ENCODE measurements around the gene ATXN1L. TPM values are rescaled to one million over a fixed set of nuclear protein-coding genes. Genes with fewer than 3 reads are reported as not detected.

The ATXN1L gene
- total RNA-seq, 3 donors from 2014 or later (not counting 1 experiment from before 2014, with no cell fraction given), result 59.7 to 66.9 (median 59.8) TPM

GRCh38 chr16:71846431-71846830, 655 bp downstream of the ATXN1L start:
- DNase-seq, result peak in 1 of 2 donors; percentile 40
- no peaks in the 10 kb centered on the region for H3K9me3 Mint-ChIP-seq
- Histone ChIP-seq H3K36me3 (ENCODE audit: control insufficient read depth, insufficient read depth, low read length) (peaks cover 30% of the 10 kb centered on the region), H3K9me3 (ENCODE audit: control insufficient read depth, insufficient read depth, low read length) (no peaks in the 10 kb centered on the region), H3K4me3 (ENCODE audit: low read length) (peak overlapping the region; percentile 89), H3K4me1 (ENCODE audit: control insufficient read depth, insufficient read depth, low read length) (peaks cover 13% of the 10 kb centered on the region), H3K27ac (ENCODE audit: low read length) (peak overlapping the region; percentile 78), H3K27me3 (ENCODE audit: control insufficient read depth, insufficient read depth, low read length) (no peaks in the 10 kb centered on the region)
- H3K4me1 Mint-ChIP-seq, result peaks cover 30 to 38% of the 10 kb centered on the region in 2 donors
- no peaks in the 10 kb centered on the region for H3K27me3 Mint-ChIP-seq (ENCODE audit: low read depth in 2 of 2)
- H3K27ac Mint-ChIP-seq, result peak overlapping the region; percentile 94 to 97
- peaks cover 7% of the 10 kb centered on the region for H3K36me3 Mint-ChIP-seq
- H3K4me3 Mint-ChIP-seq, result peak overlapping the region; percentile 94
- 1% methylated on average over 20 of the region's 20 CpGs for WGBS (ENCODE audit: insufficient coverage)
- no peak for ATAC-seq
- no peak for TF ChIP-seq CTCF (IDR thresholded peaks at IDR 0.05)
- intact Hi-C loops (cut with micrococcal nuclease), result loop anchor here (5.0 kb wide), 2 partner anchors 36 to 51 kb away; partner anchors contain the start of genes IST1 and ZNF821

DNA sequence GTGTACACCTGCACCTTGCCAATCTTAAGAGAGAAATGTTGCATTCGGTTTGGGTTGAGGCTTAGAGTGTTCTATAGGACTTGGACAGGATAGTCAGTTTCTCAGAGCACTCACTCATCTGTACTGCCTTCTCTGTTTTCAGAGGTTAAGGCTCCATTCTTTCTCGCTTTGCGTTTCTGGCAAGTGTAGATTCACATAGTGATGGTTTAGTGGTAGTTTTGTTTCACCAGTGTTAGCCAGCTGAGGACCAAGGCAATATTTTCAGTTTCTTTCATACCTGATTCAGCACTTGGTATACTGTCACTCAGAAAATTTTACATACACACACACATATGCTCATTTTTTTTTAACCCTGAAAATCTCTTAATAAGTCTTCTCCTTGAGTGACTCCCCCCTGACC, 1.3 kb downstream of the ATXN1L start:
- peaks cover 35% of the 10 kb centered on the region for H3K36me3 ChIP-seq (ENCODE audit: control insufficient read depth, insufficient read depth, low read length)
- peaks cover 7% of the 10 kb centered on the region for H3K36me3 Mint-ChIP-seq
- peak overlapping the region; percentile 94 to 97 for H3K27ac Mint-ChIP-seq
- no peak overlapping the region for H3K4me3 ChIP-seq (ENCODE audit: low read length)
- intact Hi-C loops (cut with micrococcal nuclease), result loop anchor here (5.0 kb wide), 2 partner anchors 35 to 50 kb away; partner anchors contain the start of genes IST1 and ZNF821
- no peaks in the 10 kb centered on the region for H3K27me3 Mint-ChIP-seq (ENCODE audit: low read depth in 2 of 2)
- H3K4me1 ChIP-seq (ENCODE audit: control insufficient read depth, insufficient read depth, low read length), result peaks cover 13% of the 10 kb centered on the region
- no peaks in the 10 kb centered on the region for H3K27me3 ChIP-seq (ENCODE audit: control insufficient read depth, insufficient read depth, low read length)
- no peak for TF ChIP-seq CTCF (IDR thresholded peaks at IDR 0.05)
- H3K27ac ChIP-seq (ENCODE audit: low read length), result no peak overlapping the region
- ATAC-seq (no peak), DNase-seq (no peak)
- peak overlapping the region; percentile 94 for H3K4me3 Mint-ChIP-seq
- WGBS (ENCODE audit: insufficient coverage), result 79% methylated on average over 3 of the region's 3 CpGs
- no peaks in the 10 kb centered on the region for H3K9me3 Mint-ChIP-seq
- no peaks in the 10 kb centered on the region for H3K9me3 ChIP-seq (ENCODE audit: control insufficient read depth, insufficient read depth, low read length)
- H3K4me1 Mint-ChIP-seq, result peaks cover 30 to 45% of the 10 kb centered on the region in 2 donors

DNA sequence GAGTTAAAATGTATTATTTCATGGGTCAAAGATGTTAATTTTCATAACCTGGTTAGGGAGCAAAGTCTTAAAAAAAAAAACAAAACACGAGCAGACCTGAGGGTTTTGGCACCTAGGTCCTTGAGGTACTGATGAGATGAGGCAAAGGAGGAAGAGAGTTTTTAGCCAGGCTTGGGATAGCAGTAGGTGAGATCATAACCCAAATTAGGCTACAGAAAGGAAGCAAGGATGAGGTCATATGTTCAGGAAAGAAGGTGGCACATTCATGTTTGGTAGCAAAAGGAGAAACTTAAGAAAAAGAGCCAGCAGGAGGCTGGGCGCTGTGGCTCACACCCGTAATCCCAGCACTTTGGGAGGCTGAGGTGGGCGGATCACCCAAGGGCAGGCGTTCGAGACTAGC, 2.8 kb downstream of the ATXN1L start:
- Mint-ChIP-seq H3K27me3 (ENCODE audit: low read depth in 2 of 2) (no peaks in the 10 kb centered on the region), H3K4me3 (no peak overlapping the region), H3K4me1 (peaks cover 30 to 50% of the 10 kb centered on the region in 2 donors), H3K36me3 (peaks cover 7% of the 10 kb centered on the region), H3K9me3 (no peaks in the 10 kb centered on the region), H3K27ac (peak overlapping the region; percentile 1 to 2)
- ATAC-seq, result no peak
- intact Hi-C loops (cut with micrococcal nuclease), result loop anchor here (5.0 kb wide), 2 partner anchors 34 to 49 kb away; partner anchors contain the start of genes IST1 and ZNF821
- Histone ChIP-seq H3K27ac (ENCODE audit: low read length) (no peak overlapping the region), H3K27me3 (ENCODE audit: control insufficient read depth, insufficient read depth, low read length) (no peaks in the 10 kb centered on the region), H3K36me3 (ENCODE audit: control insufficient read depth, insufficient read depth, low read length) (peaks cover 40% of the 10 kb centered on the region), H3K4me1 (ENCODE audit: control insufficient read depth, insufficient read depth, low read length) (peaks cover 16% of the 10 kb centered on the region), H3K9me3 (ENCODE audit: control insufficient read depth, insufficient read depth, low read length) (no peaks in the 10 kb centered on the region), H3K4me3 (ENCODE audit: low read length) (no peak overlapping the region)
- no peak for DNase-seq
- 88% methylated on average over 6 of the region's 6 CpGs for WGBS (ENCODE audit: insufficient coverage)
- no peak for TF ChIP-seq CTCF (IDR thresholded peaks at IDR 0.05)

GRCh38 chr16:71851746-71852145, 6.0 kb downstream of the ATXN1L start:
- no peak overlapping the region for H3K27ac ChIP-seq (ENCODE audit: low read length)
- H3K27me3 ChIP-seq (ENCODE audit: control insufficient read depth, insufficient read depth, low read length), result no peaks in the 10 kb centered on the region
- peaks cover 45% of the 10 kb centered on the region for H3K36me3 ChIP-seq (ENCODE audit: control insufficient read depth, insufficient read depth, low read length)
- Mint-ChIP-seq H3K27ac (no peak overlapping the region), H3K27me3 (ENCODE audit: low read depth in 2 of 2) (no peaks in the 10 kb centered on the region), H3K4me1 (peaks cover 46 to 66% of the 10 kb centered on the region in 2 donors), H3K4me3 (no peak overlapping the region), H3K9me3 (no peaks in the 10 kb centered on the region), H3K36me3 (peaks cover 7% of the 10 kb centered on the region)
- no peaks in the 10 kb centered on the region for H3K9me3 ChIP-seq (ENCODE audit: control insufficient read depth, insufficient read depth, low read length)
- peaks cover 25% of the 10 kb centered on the region for H3K4me1 ChIP-seq (ENCODE audit: control insufficient read depth, insufficient read depth, low read length)
- H3K4me3 ChIP-seq (ENCODE audit: low read length), result no peak overlapping the region
- DNase-seq, result no peak
- ATAC-seq, result no peak
- no peak for TF ChIP-seq CTCF (IDR thresholded peaks at IDR 0.05)
- intact Hi-C loops (cut with micrococcal nuclease), result no loop called here
- WGBS (ENCODE audit: insufficient coverage), result 94% methylated on average over 8 of the region's 8 CpGs

Measured in natural killer cell (primary cell).